ENCODE measurements around the gene UFSP1. TPM values are rescaled to one million over a fixed set of nuclear protein-coding genes. Genes with fewer than 3 reads are reported as not detected.

UFSP1 gene
- total and polyA plus RNA-seq, 12 donors, result 2.5 to 12.7 (median 5.9) TPM

DNA sequence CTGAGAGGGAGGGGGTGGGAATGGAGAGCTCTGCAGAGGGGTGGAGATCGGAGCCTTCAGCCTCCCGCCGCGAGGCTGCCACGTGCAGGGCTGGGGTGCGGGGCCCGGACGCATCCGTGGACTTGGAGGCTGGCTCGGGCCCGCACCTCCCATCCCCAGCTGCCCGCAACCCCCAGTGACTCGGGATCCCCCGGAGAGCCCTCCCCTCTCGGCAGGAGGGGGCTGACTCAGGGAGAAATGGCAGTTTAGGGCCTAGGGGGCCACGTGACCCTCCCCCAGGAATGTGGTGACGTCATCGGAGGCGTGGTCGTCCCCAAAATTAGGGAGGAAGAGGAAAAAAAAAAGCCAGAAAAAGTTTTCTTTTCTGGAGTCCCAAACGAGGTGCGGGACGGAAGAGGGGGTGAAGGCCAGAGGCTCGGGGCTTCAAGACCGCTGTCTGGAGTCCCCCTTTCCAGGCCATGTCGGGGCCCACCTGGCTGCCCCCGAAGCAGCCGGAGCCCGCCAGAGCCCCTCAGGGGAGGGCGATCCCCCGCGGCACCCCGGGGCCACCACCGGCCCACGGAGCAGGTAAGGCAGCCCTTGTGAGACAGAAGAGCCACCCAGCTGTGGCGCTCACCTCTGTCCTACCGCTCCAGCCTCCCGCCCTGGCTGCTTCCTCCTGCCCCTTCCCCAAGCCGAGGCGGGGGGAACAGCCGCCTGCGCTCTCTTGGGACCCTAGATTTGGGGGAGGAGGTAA is 22.3 kb downstream of the UFSP1 start, which contains the start of gene TRIP6:
TSS of gene TRIP6 (plus strand) at position 348 of the 736 bp plus-strand sequence. CDS start at position 459, 111 bp downstream.
- peaks cover 23 to 25% of the 10 kb centered on the region in 2 donors for H3K4me1 ChIP-seq (replicated peaks in 1 of 2)
- 0 to 1% (median 1%) methylated on average over 20 to 42 of the region's 42 CpGs for WGBS, 4 donors
- TF ChIP-seq POLR2A (IDR thresholded peaks at IDR 0.05), result peak in 1 of 2 donors; percentile 61
- TF ChIP-seq, protein P1, sequence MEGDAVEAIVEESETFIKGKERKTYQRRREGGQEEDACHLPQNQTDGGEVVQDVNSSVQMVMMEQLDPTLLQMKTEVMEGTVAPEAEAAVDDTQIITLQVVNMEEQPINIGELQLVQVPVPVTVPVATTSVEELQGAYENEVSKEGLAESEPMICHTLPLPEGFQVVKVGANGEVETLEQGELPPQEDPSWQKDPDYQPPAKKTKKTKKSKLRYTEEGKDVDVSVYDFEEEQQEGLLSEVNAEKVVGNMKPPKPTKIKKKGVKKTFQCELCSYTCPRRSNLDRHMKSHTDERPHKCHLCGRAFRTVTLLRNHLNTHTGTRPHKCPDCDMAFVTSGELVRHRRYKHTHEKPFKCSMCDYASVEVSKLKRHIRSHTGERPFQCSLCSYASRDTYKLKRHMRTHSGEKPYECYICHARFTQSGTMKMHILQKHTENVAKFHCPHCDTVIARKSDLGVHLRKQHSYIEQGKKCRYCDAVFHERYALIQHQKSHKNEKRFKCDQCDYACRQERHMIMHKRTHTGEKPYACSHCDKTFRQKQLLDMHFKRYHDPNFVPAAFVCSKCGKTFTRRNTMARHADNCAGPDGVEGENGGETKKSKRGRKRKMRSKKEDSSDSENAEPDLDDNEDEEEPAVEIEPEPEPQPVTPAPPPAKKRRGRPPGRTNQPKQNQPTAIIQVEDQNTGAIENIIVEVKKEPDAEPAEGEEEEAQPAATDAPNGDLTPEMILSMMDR (IDR thresholded peaks at IDR 0.05), result no peak
- H3K27ac ChIP-seq, result peak within 1 kb of the TSS; percentile 82 to 99 (median 96)
- H3K36me3 ChIP-seq (replicated peaks in 1 of 2), result peaks cover 0 to 23% of the 10 kb centered on the region in 2 donors
- H3K4me3 ChIP-seq, result peak within 1 kb of the TSS; percentile 43 to 97 (median 86)
- DNase-seq, result peak; percentile 91 to 95 (median 95)
- H3K27me3 ChIP-seq, result no peaks in the 10 kb centered on the region
- intact Hi-C loops (cut with DNase I), result no loop called here
- H3K9me3 ChIP-seq (replicated peaks in 1 of 3), result no peaks in the 10 kb centered on the region

DNA sequence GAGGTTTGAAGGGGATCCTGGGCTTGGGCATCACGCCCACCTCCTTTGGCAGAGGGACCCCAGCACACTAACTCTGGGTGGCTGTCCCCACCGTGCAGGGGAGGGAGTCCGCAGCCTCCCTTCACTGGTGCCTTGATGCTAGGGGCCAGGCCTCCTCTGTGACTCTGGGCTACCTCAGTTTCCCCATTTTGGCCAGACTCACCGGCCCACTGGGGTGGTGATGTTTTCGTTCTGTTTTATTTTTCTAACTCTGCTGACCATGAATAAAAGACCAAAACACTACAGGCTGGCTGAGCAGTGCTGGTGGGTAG is 22.8 kb downstream of the UFSP1 start:
- H3K4me1 ChIP-seq (replicated peaks in 1 of 2), result peaks cover 23 to 25% of the 10 kb centered on the region in 2 donors
- no peak for TF ChIP-seq POLR2A (IDR thresholded peaks at IDR 0.05)
- TF ChIP-seq, protein P1 (IDR thresholded peaks at IDR 0.05), result no peak
- intact Hi-C loops (cut with DNase I), result no loop called here
- H3K27ac ChIP-seq, result peak overlapping the region; percentile 82 to 99 (median 96)
- no peaks in the 10 kb centered on the region for H3K27me3 ChIP-seq
- H3K9me3 ChIP-seq (replicated peaks in 1 of 3), result no peaks in the 10 kb centered on the region
- peak overlapping the region in 2 of 4 donors; percentile 94 to 97 for H3K4me3 ChIP-seq
- DNase-seq, result no peak
- H3K36me3 ChIP-seq (replicated peaks in 1 of 2), result peaks cover 0 to 18% of the 10 kb centered on the region in 2 donors
- WGBS, 4 donors, result 25 to 45% (median 39%) methylated on average over 4 to 5 of the region's 5 CpGs

DNA sequence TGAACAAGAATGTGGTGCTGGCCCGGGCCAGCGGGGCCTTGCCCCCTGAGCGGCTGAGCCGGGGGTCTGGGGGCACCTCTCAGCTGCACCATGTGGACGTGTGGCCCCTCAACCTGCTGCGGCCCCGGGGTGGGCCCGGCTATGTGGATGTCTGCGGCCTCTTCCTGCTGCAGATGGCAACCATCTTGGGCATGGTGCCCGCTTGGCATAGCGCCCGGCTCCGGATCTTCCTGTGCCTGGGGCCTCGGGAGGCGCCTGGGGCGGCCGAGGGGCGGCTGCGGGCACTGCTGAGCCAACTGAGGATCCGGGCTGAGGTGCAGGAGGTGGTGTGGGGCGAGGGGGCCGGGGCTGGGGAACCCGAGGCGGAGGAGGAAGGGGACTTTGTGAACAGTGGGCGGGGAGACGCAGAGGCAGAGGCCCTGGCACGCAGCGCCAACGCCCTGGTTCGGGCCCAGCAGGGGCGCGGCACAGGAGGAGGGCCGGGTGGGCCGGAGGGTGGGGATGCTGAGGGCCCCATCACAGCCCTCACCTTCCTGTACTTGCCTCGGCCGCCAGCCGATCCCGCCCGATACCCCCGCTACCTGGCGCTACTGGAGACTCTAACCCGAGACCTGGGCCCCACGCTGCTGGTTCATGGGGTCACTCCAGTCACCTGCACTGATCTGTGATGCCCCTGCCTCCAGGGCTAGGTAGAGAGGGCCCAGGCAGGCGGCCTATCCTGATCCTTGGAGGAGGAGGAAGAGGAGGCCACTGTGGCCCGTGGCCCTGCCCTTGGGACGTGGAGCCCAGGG is 23.4 kb downstream of the UFSP1 start:
- Histone ChIP-seq H3K4me3 (peak overlapping the region in 1 of 4 donors; percentile 94), H3K36me3 (replicated peaks in 1 of 2) (peaks cover 0 to 17% of the 10 kb centered on the region in 2 donors), H3K4me1 (replicated peaks in 1 of 2) (peaks cover 23 to 25% of the 10 kb centered on the region in 2 donors), H3K27ac (peak overlapping the region; percentile 82 to 99 (median 96)), H3K27me3 (no peaks in the 10 kb centered on the region), H3K9me3 (replicated peaks in 1 of 3) (no peaks in the 10 kb centered on the region)
- intact Hi-C loops (cut with DNase I), result no loop called here
- WGBS, 4 donors, result 34 to 67% (median 51%) methylated on average over 2 to 46 of the region's 46 CpGs
- TF ChIP-seq, protein P1 (IDR thresholded peaks at IDR 0.05), result no peak
- TF ChIP-seq POLR2A (IDR thresholded peaks at IDR 0.05), result no peak
- peak; percentile 86 to 94 (median 91) for DNase-seq

DNA sequence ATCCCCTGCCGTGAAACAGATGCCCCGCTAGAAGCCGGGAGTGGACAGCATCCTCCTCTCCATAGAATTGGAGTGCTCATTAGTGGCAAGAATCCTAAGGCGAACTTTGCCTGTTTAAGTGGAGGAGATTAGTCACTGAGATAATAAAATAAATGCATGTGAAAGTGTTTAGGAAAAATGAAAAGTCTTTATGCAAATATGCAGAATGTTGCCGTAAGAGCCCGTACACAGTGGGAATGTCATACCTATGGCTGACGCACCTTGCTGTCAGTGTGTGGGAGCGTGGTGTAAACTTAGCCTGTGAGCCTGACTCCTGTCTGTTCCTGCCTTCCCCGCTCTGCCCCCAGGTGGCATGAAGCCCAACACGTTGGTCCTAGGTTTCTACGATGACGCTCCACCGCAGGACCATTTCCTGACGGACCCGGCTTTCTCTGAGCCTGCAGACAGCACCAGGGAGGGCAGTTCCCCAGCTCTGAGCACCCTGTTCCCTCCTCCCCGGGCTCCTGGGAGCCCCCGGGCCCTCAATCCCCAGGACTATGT is 24.1 kb downstream of the UFSP1 start:
- Histone ChIP-seq H3K4me1 (replicated peaks in 1 of 2) (peaks cover 23 to 25% of the 10 kb centered on the region in 2 donors), H3K9me3 (replicated peaks in 1 of 3) (no peaks in the 10 kb centered on the region), H3K36me3 (replicated peaks in 1 of 2) (peaks cover 0 to 17% of the 10 kb centered on the region in 2 donors), H3K4me3 (no peak overlapping the region), H3K27ac (peak overlapping the region in 3 of 5 donors; percentile 92 to 99 (median 96)), H3K27me3 (no peaks in the 10 kb centered on the region)
- intact Hi-C loops (cut with DNase I), result no loop called here
- DNase-seq, result no peak
- TF ChIP-seq, protein P1 (IDR thresholded peaks at IDR 0.05), result no peak
- TF ChIP-seq POLR2A (IDR thresholded peaks at IDR 0.05), result no peak
- 76 to 87% (median 81%) methylated on average over 15 to 17 of the region's 17 CpGs for WGBS, 4 donors
